OCI-LY1 (cell line): Measurements from ENCODE around the gene CALHM4.
A peak's percentile ranks its signal among the peaks of the same experiment; 100 is the strongest.

Experiments used
- H2AFZ ChIP-seq: fragments of 200-600 bp; sonication (generic), shearing (Covaris generic); 2 replicates; pipeline ENCODE4 v1.6.0; 2014; ENCODE audit warnings: antibody characterized with exemption, mild to moderate bottlenecking, low read length
- H3F3A ChIP-seq: fragments of 200-600 bp; sonication (generic), shearing (Covaris generic); 2 replicates; pipeline ENCODE4 v1.6.0; 2014; ENCODE audit warnings: mild to moderate bottlenecking, antibody characterized with exemption, low read length, moderate library complexity; ENCODE audit not compliant: insufficient read depth
- H3K27ac ChIP-seq: fragments of 200-600 bp; sonication (generic); 2 replicates; pipeline ENCODE4 v1.5.1; 2014; ENCODE audit warnings: low read length, mixed run types, mild to moderate bottlenecking, low read depth; ENCODE audit not compliant: poor library complexity, severe bottlenecking
- H3K27me3 ChIP-seq: fragments of 200-600 bp; sonication (generic); 2 replicates; pipeline ENCODE4 v1.6.0; 2014; ENCODE audit warnings: antibody characterized with exemption, mild to moderate bottlenecking, low read length, moderate library complexity; ENCODE audit not compliant: insufficient read depth
- H3K36me3 ChIP-seq: fragments of 200-600 bp; sonication (generic); 2 replicates; pipeline ENCODE4 v1.6.1; 2014; ENCODE audit warnings: mild to moderate bottlenecking, antibody characterized with exemption, low read length, moderate library complexity, mixed read lengths; ENCODE audit not compliant: insufficient read depth
- H3K4me1 ChIP-seq: fragments of 200-600 bp; sonication (generic); 2 replicates; pipeline ENCODE4 v1.5.1; 2014; ENCODE audit warnings: mild to moderate bottlenecking, low read length, moderate library complexity; ENCODE audit not compliant: insufficient read depth, severe bottlenecking
- H3K4me2 ChIP-seq: fragments of 200-600 bp; sonication (generic), shearing (Covaris generic); 2 replicates; pipeline ENCODE4 v1.6.1; 2014; ENCODE audit warnings: low read length
- H3K4me3 ChIP-seq: fragments of 200-600 bp; sonication (generic); 2 replicates; pipeline ENCODE4 v1.5.1; 2014; ENCODE audit warnings: low read length, low read depth, mild to moderate bottlenecking, mixed read lengths; ENCODE audit not compliant: poor library complexity, severe bottlenecking
- H3K79me2 ChIP-seq: fragments of 200-600 bp; shearing (Covaris generic); 2 replicates; pipeline ENCODE4 v1.6.1; 2016; ENCODE audit warnings: mixed run types, low read length, mixed read lengths; ENCODE audit not compliant: insufficient read depth
- H3K9ac ChIP-seq: fragments of 200-600 bp; sonication (generic), shearing (Covaris generic); 2 replicates; pipeline ENCODE4 v1.6.1; 2014; ENCODE audit warnings: mild to moderate bottlenecking, low read length, mixed read lengths
- H3K9me2 ChIP-seq: fragments of 200-600 bp; sonication (generic), shearing (Covaris generic); 2 replicates; pipeline ENCODE4 v1.6.1; 2014; ENCODE audit warnings: low read depth, mild to moderate bottlenecking, low read length, mixed read lengths
- H3K9me3 ChIP-seq: fragments of 200-600 bp; shearing (Covaris generic); 2 replicates; pipeline ENCODE4 v1.6.1; 2014; ENCODE audit warnings: low read length, mixed read lengths
- H4K20me1 ChIP-seq: fragments of 200-600 bp; sonication (generic), shearing (Covaris generic); 2 replicates; pipeline ENCODE4 v1.6.0; 2016; ENCODE audit warnings: mild to moderate bottlenecking, low read length; ENCODE audit not compliant: insufficient read depth
- CTCF ChIP-seq: fragments of 200-600 bp; sonication (generic), shearing (Covaris generic); IDR thresholded peaks from 2 replicates; pipeline ENCODE4 v1.5.1; 2017; ENCODE audit warnings: mild to moderate bottlenecking, antibody characterized with exemption, low read length, moderate library complexity, mixed read lengths
- EZH2 ChIP-seq: fragments of 200-600 bp; sonication (generic), shearing (Covaris generic); IDR thresholded peaks from 2 replicates; pipeline ENCODE4 v1.8.0; 2017; ENCODE audit warnings: borderline replicate concordance, mixed run types, mild to moderate bottlenecking, antibody characterized with exemption, low read length, moderate library complexity, mixed read lengths

Gene CALHM4

GRCh38 chr6:116557893-116558292 is 4.3 kb downstream of the CALHM4 start:
- Histone ChIP-seq H3K4me3 (no peak overlapping the region), H3K9me2 (no peaks in the 10 kb centered on the region), H3K36me3 (no peaks in the 10 kb centered on the region), H3K27ac (no peak overlapping the region), H3K79me2 (no peaks in the 10 kb centered on the region), H3K9ac (no peak overlapping the region), H2AFZ (no peak overlapping the region), H3F3A (no peaks in the 10 kb centered on the region), H3K9me3 (no peaks in the 10 kb centered on the region), H3K4me2 (no peak overlapping the region), H3K27me3 (no peaks in the 10 kb centered on the region), H3K4me1 (no peaks in the 10 kb centered on the region), H4K20me1 (no peaks in the 10 kb centered on the region)
- TF ChIP-seq CTCF (no peak), EZH2 (no peak)

GRCh38 chr6:116560130-116560529 is 6.6 kb downstream of the CALHM4 start:
- no peaks in the 10 kb centered on the region for H3K36me3 ChIP-seq
- no peaks in the 10 kb centered on the region for H3K4me1 ChIP-seq
- H3K9me3 ChIP-seq = no peaks in the 10 kb centered on the region
- no peak for TF ChIP-seq EZH2
- TF ChIP-seq CTCF = no peak
- H4K20me1 ChIP-seq = no peaks in the 10 kb centered on the region
- no peaks in the 10 kb centered on the region for H3K27me3 ChIP-seq
- no peak overlapping the region for H3K27ac ChIP-seq
- H3K9ac ChIP-seq = no peak overlapping the region
- H3K4me3 ChIP-seq = no peak overlapping the region
- H3K79me2 ChIP-seq = no peaks in the 10 kb centered on the region
- H3F3A ChIP-seq = no peaks in the 10 kb centered on the region
- H3K4me2 ChIP-seq = no peak overlapping the region
- no peak overlapping the region for H2AFZ ChIP-seq
- no peaks in the 10 kb centered on the region for H3K9me2 ChIP-seq

GRCh38 chr6:116561377-116562018 is 7.9 kb downstream of the CALHM4 start:
- TF ChIP-seq EZH2 (no peak), CTCF (peak; percentile 91)
- Histone ChIP-seq H3K36me3 (no peaks in the 10 kb centered on the region), H3K27me3 (no peaks in the 10 kb centered on the region), H4K20me1 (no peaks in the 10 kb centered on the region), H3K9me2 (no peaks in the 10 kb centered on the region), H3K27ac (no peak overlapping the region), H3K9me3 (no peaks in the 10 kb centered on the region), H2AFZ (no peak overlapping the region), H3K4me2 (no peak overlapping the region), H3K4me3 (no peak overlapping the region), H3F3A (no peaks in the 10 kb centered on the region), H3K79me2 (no peaks in the 10 kb centered on the region), H3K9ac (no peak overlapping the region), H3K4me1 (no peaks in the 10 kb centered on the region)
